Suprapubic skin (tissue), 4 donors: ENCODE data around the gene PARP8.

Source experiments
- POLR2A ChIP-seq, 2 donors: fragments of 450-650 bp; IDR thresholded peaks; one replicate each; pipeline ENCODE4 v1.6.1; 2017; ENCODE audit warnings: antibody characterized with exemption in 2 of 2, mild to moderate bottlenecking in 2 of 2, moderate library complexity in 2 of 2
- POLR2AphosphoS5 ChIP-seq, 3 donors: sonication (generic); formaldehyde crosslinking; IDR thresholded peaks; one replicate each; pipeline ENCODE4 v1.6.1; 2017; ENCODE audit warnings: antibody characterized with exemption in 3 of 3
- TF ChIP-seq, protein P1 (sequence below), 2 donors: fragments of 200-600 bp in 1 of 2; fragments of 450-650 bp in 1 of 2; sonication (generic) in 1 of 2; IDR thresholded peaks; one replicate each; pipeline ENCODE4 v1.5.1; 2016 to 2019; ENCODE audit warnings: antibody characterized with exemption in 2 of 2, mild to moderate bottlenecking in 1 of 2, moderate library complexity in 1 of 2

DNA sequence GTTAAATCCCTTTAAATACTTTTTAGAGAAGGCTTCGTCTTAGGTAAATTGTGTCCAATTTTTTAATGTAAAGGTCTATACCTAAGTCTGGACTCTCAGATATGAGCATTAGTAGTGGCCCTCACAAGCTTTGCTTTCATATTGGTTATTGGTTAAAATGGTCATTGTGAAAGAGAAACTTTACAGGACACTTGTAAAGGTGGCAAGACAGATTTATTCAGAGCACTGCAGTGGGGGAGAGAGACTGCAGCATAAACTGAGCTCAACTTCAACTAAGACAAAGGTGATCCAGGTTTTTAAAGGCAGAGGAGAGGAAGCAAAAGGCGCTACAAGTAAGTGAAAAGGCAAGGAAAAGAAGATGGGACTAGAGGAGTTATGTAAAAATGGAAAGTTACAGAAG lies 157.7 kb downstream of the PARP8 start:
- TF ChIP-seq, protein P1, sequence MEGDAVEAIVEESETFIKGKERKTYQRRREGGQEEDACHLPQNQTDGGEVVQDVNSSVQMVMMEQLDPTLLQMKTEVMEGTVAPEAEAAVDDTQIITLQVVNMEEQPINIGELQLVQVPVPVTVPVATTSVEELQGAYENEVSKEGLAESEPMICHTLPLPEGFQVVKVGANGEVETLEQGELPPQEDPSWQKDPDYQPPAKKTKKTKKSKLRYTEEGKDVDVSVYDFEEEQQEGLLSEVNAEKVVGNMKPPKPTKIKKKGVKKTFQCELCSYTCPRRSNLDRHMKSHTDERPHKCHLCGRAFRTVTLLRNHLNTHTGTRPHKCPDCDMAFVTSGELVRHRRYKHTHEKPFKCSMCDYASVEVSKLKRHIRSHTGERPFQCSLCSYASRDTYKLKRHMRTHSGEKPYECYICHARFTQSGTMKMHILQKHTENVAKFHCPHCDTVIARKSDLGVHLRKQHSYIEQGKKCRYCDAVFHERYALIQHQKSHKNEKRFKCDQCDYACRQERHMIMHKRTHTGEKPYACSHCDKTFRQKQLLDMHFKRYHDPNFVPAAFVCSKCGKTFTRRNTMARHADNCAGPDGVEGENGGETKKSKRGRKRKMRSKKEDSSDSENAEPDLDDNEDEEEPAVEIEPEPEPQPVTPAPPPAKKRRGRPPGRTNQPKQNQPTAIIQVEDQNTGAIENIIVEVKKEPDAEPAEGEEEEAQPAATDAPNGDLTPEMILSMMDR (IDR thresholded peaks at IDR 0.05) = no peak
- TF ChIP-seq POLR2A (IDR thresholded peaks at IDR 0.05) (no peak), POLR2AphosphoS5 (IDR thresholded peaks at IDR 0.05) (no peak)
